Measurements from ENCODE around the gene ARRDC5. TPM values are rescaled to one million over a fixed set of nuclear protein-coding genes. Genes with fewer than 3 reads are reported as not detected.

The ARRDC5 gene
- total and polyA plus RNA-seq, 2 of the 13 experiments (the other 11 are each of a cell fraction or from before 2014, with no cell fraction given): not detected

GRCh38 chr19:4870025-4870700 lies 32.5 kb downstream of the ARRDC5 start (continued):
- TF ChIP-seq AHDC1 (CRISPR knock-in tag; IDR thresholded peaks at IDR 0.05; ENCODE audit: borderline replicate concordance) (peak; percentile 79), ZNF432 (CRISPR knock-in tag; IDR thresholded peaks at IDR 0.05; ENCODE audit: borderline replicate concordance) (no peak), USF2 (IDR thresholded peaks at IDR 0.05; ENCODE audit: low read depth, low read length) (no peak), USF2 (CRISPR knock-in tag; IDR thresholded peaks at IDR 0.05; ENCODE audit: borderline replicate concordance) (no peak), ZNF556 (CRISPR knock-in tag; IDR thresholded peaks at IDR 0.05; ENCODE audit: borderline replicate concordance) (peak; percentile 56; the same call in 1 of the 2 replicates), PREB (CRISPR knock-in tag; IDR thresholded peaks at IDR 0.05) (no peak), ZEB1 (IDR thresholded peaks at IDR 0.05; ENCODE audit: insufficient replicate concordance, low read depth) (no peak), THAP9 (CRISPR knock-in tag; IDR thresholded peaks at IDR 0.05; ENCODE audit: borderline replicate concordance) (no peak; the same call in 1 of the 2 replicates), ZNF275 (CRISPR knock-in tag; IDR thresholded peaks at IDR 0.05; ENCODE audit: borderline replicate concordance) (no peak), PHF5A (CRISPR knock-in tag; IDR thresholded peaks at IDR 0.05; ENCODE audit: low read depth, unreplicated experiment) (peak; percentile 85), ZNF724P (CRISPR knock-in tag; IDR thresholded peaks at IDR 0.05; ENCODE audit: borderline replicate concordance) (no peak), ATM (IDR thresholded peaks at IDR 0.05; ENCODE audit: borderline replicate concordance) (no peak), ETS1 (CRISPR knock-in tag; IDR thresholded peaks at IDR 0.05) (no peak)
